Kidney (tissue), 14 donors: ENCODE data around the gene TRDMT1. TPM values are rescaled to one million over a fixed set of nuclear protein-coding genes. Genes with fewer than 3 reads are reported as not detected.

ENCODE experiments used
- DNase-seq, 5 donors: peaks; one replicate each; pipeline ENCODE4 v3.0.0-alpha.2; 2013 to 2020
- FAIRE-seq: peaks from 2 replicates; lab custom pipeline; 2012; peaks lifted over from hg19 to GRCh38; lab: Jason Lieb, UNC
- H3K27ac ChIP-seq, 2 donors: one replicate each; pipeline ENCODE4 v1.7.0; 2013; ENCODE audit warnings: low read depth in 2 of 2, low read length in 2 of 2, inconsistent platforms in 1 of 2
- H3K27me3 ChIP-seq: one replicate; pipeline ENCODE4 v1.7.1; 2013; ENCODE audit warnings: low read length, inconsistent platforms; ENCODE audit not compliant: control insufficient read depth, insufficient read depth
- H3K36me3 ChIP-seq, 3 donors: one replicate each; pipeline versions ENCODE4 v1.7.0 to v1.7.1; 2013; ENCODE audit warnings: low read length in 3 of 3, control low read depth in 1 of 3, inconsistent platforms in 1 of 3; ENCODE audit not compliant: insufficient read depth in 3 of 3, control insufficient read depth in 2 of 3
- H3K4me1 ChIP-seq, 3 donors: one replicate each; pipeline versions ENCODE4 v1.7.0 to v1.7.1; 2013; ENCODE audit warnings: low read length in 3 of 3, inconsistent platforms in 1 of 3, low read depth in 1 of 3; ENCODE audit not compliant: control insufficient read depth in 2 of 3, insufficient read depth in 2 of 3
- H3K4me3 ChIP-seq, 3 donors: one replicate each; pipeline versions ENCODE4 v1.7.0 to v1.8.1; 2013; ENCODE audit warnings: low read length in 3 of 3, control low read depth in 1 of 3, inconsistent platforms in 1 of 3
- H3K9ac ChIP-seq, 3 donors: one replicate each; pipeline versions ENCODE4 v1.7.0 to v1.7.1; 2013; ENCODE audit warnings: low read length in 3 of 3, control low read depth in 1 of 3, inconsistent platforms in 1 of 3
- H3K9me3 ChIP-seq, 3 donors: one replicate each; pipeline versions ENCODE4 v1.7.0 to v1.7.1; 2013; ENCODE audit warnings: low read length in 3 of 3, control low read depth in 1 of 3, inconsistent platforms in 1 of 3; ENCODE audit not compliant: control insufficient read depth in 2 of 3, insufficient read depth in 1 of 3
- intact Hi-C: fragments of 100-400 bp; cut with DNase I; formaldehyde crosslinking; loops from one replicate; pipeline ENCODE4 v1.11.1; 2022
- polyA plus RNA-seq: library from polyadenylated mRNA; stranded (reverse); fragments of 350-450 nt; fragmentation: Illumina TruSeq; extraction: RNeasy Lipid Tissue Mini Kit (QIAGEN cat#74804); gene quantifications from one replicate; pipeline ENCODE4 v1.2.3, GENCODE V29; 2014; ENCODE audit warnings: low read depth, low replicate concordance; ENCODE audit not compliant: insufficient read depth
- total RNA-seq: library from RNA; stranded (reverse); fragmentation: NEBNext Ultra II Directional; extraction: Animal tissue kit (Norgen Biotek cat#: 25700); gene quantifications from one replicate; pipeline ENCODE4 v1.2.1, GENCODE V29; 2021
- TF ChIP-seq, protein P1 (sequence below): IDR thresholded peaks from 3 replicates; pipeline ENCODE4 v1.5.1; 2012; ENCODE audit warnings: mild to moderate bottlenecking, moderate library complexity, borderline replicate concordance; ENCODE audit not compliant: insufficient read depth; ENCODE audit errors: extremely low read depth
- donor health status: control.
- donor health status: control.
- donor health status: control.
- donor health status: control.
- donor health status: control.
- donor health status: DM: yes; HTN: yes; CAD: no.
- donor health status: Normal renal cell carcinoma (clear cell type).

Gene TRDMT1
- total and polyA plus RNA-seq, 2 donors from 2014 or later: 2.0 to 11.0 TPM

DNA sequence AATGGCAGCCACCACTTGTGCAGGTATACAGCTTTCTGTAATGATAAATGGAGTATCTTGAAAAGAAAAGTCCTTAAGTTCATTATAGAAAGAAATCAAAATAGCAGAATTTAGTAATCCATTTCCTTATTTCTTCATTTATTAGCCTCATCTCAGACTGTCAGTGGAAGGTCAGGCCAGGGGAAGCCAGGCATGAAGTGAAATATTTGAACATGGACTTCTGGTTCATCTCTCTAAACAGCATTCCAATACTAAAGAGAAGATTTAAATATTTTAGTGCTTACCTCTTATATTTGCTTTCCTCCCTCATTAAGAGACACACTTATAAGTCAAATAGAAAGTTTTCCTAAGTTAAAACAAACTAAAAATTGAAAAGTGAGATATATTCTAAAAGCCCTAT lies 26.8 kb downstream of the TRDMT1 start:
- DNase-seq (no peak), FAIRE-seq (no peak)
- no peak overlapping the region for H3K9ac ChIP-seq
- peaks cover 0 to 9% (median 0%) of the 10 kb centered on the region in 3 donors for H3K4me1 ChIP-seq
- peak overlapping the region in 1 of 2 donors; percentile 43 for H3K27ac ChIP-seq
- TF ChIP-seq, protein P1, sequence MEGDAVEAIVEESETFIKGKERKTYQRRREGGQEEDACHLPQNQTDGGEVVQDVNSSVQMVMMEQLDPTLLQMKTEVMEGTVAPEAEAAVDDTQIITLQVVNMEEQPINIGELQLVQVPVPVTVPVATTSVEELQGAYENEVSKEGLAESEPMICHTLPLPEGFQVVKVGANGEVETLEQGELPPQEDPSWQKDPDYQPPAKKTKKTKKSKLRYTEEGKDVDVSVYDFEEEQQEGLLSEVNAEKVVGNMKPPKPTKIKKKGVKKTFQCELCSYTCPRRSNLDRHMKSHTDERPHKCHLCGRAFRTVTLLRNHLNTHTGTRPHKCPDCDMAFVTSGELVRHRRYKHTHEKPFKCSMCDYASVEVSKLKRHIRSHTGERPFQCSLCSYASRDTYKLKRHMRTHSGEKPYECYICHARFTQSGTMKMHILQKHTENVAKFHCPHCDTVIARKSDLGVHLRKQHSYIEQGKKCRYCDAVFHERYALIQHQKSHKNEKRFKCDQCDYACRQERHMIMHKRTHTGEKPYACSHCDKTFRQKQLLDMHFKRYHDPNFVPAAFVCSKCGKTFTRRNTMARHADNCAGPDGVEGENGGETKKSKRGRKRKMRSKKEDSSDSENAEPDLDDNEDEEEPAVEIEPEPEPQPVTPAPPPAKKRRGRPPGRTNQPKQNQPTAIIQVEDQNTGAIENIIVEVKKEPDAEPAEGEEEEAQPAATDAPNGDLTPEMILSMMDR: no peak
- no peaks in the 10 kb centered on the region for H3K36me3 ChIP-seq
- intact Hi-C loops: no loop called here
- no peaks in the 10 kb centered on the region for H3K27me3 ChIP-seq
- no peaks in the 10 kb centered on the region for H3K9me3 ChIP-seq
- H3K4me3 ChIP-seq: no peak overlapping the region

DNA sequence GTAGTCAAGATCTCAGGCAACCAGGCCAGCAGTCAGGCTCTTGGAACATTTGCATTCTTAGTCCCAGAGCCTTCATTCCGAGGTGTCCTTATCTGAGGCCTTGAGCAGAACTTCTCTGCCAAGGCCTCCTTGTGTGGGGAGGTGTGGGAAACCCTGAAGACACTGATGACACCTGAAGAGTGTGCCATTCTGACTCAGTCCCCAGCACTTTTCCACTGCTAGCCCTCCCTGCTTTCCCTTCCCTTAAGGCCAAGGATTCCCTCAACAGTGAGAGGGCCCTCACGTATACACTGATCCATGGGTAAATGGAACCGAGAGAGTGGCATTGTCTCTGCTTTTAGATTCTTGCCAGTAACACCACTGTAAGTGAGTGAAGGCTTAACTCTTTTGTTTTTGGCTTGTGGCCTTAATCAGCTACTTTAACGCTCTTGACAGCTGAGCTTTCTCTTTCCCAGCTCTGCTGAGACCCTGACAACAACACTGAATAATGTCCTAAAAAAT lies 30.3 kb downstream of the TRDMT1 start:
- no peak for FAIRE-seq
- intact Hi-C loops: no loop called here
- Histone ChIP-seq H3K36me3 (no peaks in the 10 kb centered on the region), H3K27me3 (no peaks in the 10 kb centered on the region), H3K9ac (no peak overlapping the region), H3K27ac (no peak overlapping the region), H3K4me3 (no peak overlapping the region), H3K9me3 (no peaks in the 10 kb centered on the region), H3K4me1 (peaks cover 0 to 9% (median 0%) of the 10 kb centered on the region in 3 donors)
- TF ChIP-seq, protein P1: no peak
- DNase-seq: no peak

DNA sequence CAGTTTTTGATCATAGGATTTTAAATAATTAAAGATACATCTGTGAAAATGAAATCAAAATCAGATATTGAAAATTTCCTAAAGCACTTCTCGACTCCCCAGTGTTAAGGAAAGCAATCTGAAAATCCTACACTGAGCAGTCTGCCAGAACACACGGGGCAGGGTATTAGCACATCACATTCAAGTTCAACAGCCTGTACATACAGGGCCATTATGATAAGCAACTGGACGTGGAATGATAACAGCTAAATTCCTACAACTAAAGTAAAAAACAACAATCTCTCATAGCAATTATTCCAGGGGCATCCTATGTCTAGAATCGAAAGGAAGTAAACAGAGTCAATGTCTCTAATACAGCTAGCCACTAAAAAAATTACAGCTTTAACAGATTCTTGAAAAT lies 31.7 kb downstream of the TRDMT1 start:
- FAIRE-seq (no peak), DNase-seq (no peak)
- no peak overlapping the region for H3K9ac ChIP-seq
- intact Hi-C loops: no loop called here
- no peaks in the 10 kb centered on the region for H3K9me3 ChIP-seq
- no peaks in the 10 kb centered on the region for H3K27me3 ChIP-seq
- H3K27ac ChIP-seq: no peak overlapping the region
- no peaks in the 10 kb centered on the region for H3K36me3 ChIP-seq
- H3K4me3 ChIP-seq: no peak overlapping the region
- peaks cover 0 to under 1% (median 0%) of the 10 kb centered on the region in 3 donors for H3K4me1 ChIP-seq
- TF ChIP-seq, protein P1: no peak

DNA sequence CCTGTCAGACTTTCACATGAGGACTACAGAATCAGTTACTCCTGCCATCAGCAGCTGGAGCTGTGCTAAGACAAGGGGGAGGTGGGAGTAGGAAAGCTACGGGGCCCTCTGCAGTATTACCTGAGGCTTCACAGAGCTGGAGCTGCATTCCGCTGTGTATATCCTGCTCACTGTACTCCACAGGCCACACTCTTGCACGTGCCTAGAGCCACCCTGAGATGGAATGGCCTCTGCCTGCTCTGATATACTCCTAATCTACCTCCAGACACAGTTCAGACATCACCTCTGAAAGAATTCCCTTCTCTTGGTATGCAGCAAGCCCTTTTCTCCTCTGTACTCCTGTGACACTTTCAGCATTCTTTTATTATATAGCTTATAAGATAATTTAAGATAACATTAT lies 34.8 kb downstream of the TRDMT1 start:
- TF ChIP-seq, protein P1: no peak
- Histone ChIP-seq H3K36me3 (no peaks in the 10 kb centered on the region), H3K9me3 (no peaks in the 10 kb centered on the region), H3K4me3 (no peak overlapping the region), H3K4me1 (no peaks in the 10 kb centered on the region), H3K27me3 (no peaks in the 10 kb centered on the region), H3K27ac (no peak overlapping the region), H3K9ac (no peak overlapping the region)
- intact Hi-C loops: no loop called here
- FAIRE-seq (no peak), DNase-seq (no peak)
